Progenitor cell of endocrine pancreas (in vitro differentiated cells): ENCODE data around the gene ITIH3. TPM values are rescaled to one million over a fixed set of nuclear protein-coding genes. Genes with fewer than 3 reads are reported as not detected.

Experiments used
- DNase-seq: peaks from one replicate; pipeline ENCODE4 v3.0.0; 2021; ENCODE audit warnings: low spot score; ENCODE audit not compliant: unreplicated experiment
- H3K27ac Mint-ChIP-seq: 2 replicates; pipeline ENCODE4 v1.8.0; 2021; ENCODE audit warnings: mild to moderate bottlenecking, moderate library complexity, mixed read lengths
- H3K27me3 Mint-ChIP-seq: 2 replicates; pipeline ENCODE4 v1.8.0; 2021; ENCODE audit warnings: mixed read lengths
- H3K36me3 Mint-ChIP-seq: 2 replicates; pipeline ENCODE4 v1.8.0; 2022; ENCODE audit warnings: mixed read lengths; ENCODE audit not compliant: insufficient read depth
- H3K4me1 Mint-ChIP-seq: 2 replicates; pipeline ENCODE4 v1.8.0; 2021; ENCODE audit warnings: low read depth, mixed read lengths
- H3K4me3 Mint-ChIP-seq: 2 replicates; pipeline ENCODE4 v1.8.0; 2021; ENCODE audit warnings: low read depth, mild to moderate bottlenecking, moderate library complexity, mixed read lengths
- H3K9me3 Mint-ChIP-seq: 2 replicates; pipeline ENCODE4 v1.8.0; 2021; ENCODE audit warnings: low read depth, mixed read lengths
- total RNA-seq: library from RNA; stranded (reverse); gene quantifications from 2 replicates; pipeline ENCODE4 v1.2.1, GENCODE V29; 2021
- TF ChIP-seq, protein P1 (sequence below): fragments of 200-600 bp; sonication (generic); IDR thresholded peaks from one replicate; pipeline ENCODE4 v1.5.0; 2021; ENCODE audit warnings: antibody characterized with exemption, mild to moderate bottlenecking; ENCODE audit not compliant: unreplicated experiment

Gene ITIH3
- total RNA-seq, 1 donor from 2014 or later: 1.2 TPM

DNA sequence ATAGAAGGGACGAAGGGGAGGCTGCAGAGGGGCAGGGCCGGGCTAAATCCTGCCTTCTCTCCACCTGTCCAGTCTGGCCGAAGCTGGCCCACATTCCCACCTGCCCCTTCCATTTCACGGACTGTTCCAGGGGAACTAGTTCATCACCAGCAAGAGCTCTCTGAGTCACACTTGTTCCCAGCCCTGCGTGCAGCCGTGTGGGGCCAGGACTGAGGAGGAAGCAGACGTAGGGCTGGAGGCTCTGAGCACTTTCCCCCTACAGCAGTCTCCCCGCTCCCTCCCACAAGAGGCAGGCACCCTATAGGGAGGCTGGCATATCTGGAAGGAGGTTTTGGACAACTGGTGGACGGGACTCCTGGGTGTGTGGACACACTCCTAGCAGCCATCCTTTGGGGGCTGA is 32.8 kb downstream of the ITIH3 start:
- DNase-seq: no peak
- Mint-ChIP-seq H3K4me3 (no peak overlapping the region), H3K4me1 (peaks cover 9% of the 10 kb centered on the region), H3K27me3 (no peaks in the 10 kb centered on the region), H3K9me3 (no peaks in the 10 kb centered on the region), H3K27ac (peak overlapping the region; percentile 52), H3K36me3 (no peaks in the 10 kb centered on the region)
- TF ChIP-seq, protein P1, sequence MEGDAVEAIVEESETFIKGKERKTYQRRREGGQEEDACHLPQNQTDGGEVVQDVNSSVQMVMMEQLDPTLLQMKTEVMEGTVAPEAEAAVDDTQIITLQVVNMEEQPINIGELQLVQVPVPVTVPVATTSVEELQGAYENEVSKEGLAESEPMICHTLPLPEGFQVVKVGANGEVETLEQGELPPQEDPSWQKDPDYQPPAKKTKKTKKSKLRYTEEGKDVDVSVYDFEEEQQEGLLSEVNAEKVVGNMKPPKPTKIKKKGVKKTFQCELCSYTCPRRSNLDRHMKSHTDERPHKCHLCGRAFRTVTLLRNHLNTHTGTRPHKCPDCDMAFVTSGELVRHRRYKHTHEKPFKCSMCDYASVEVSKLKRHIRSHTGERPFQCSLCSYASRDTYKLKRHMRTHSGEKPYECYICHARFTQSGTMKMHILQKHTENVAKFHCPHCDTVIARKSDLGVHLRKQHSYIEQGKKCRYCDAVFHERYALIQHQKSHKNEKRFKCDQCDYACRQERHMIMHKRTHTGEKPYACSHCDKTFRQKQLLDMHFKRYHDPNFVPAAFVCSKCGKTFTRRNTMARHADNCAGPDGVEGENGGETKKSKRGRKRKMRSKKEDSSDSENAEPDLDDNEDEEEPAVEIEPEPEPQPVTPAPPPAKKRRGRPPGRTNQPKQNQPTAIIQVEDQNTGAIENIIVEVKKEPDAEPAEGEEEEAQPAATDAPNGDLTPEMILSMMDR: no peak

DNA sequence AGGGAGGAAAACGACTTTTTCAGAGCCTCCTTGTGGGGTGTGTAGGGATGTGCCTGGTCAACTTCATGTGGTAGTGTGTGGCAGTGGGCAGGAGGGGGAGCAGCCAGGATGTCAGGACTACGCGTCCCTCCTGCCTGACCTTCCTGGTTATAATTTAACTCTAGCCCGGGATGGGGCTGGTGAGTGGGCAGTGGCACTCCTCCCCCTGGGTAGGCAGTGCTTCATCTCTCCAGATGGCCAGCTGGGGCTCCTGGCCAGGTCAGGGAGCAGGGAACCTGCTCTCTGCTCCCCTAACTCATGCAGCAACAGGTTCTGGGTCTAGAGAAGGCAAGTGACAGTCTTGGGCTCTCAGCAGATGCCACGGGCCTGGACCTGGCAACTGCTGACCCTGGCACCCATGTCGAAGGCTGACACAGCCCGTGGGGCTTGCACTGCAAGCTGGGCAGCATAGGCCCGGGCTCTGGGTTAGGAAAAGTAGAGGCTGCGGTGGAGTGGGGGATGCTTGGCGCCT is 33.3 kb downstream of the ITIH3 start:
- H3K27ac Mint-ChIP-seq: peak overlapping the region; percentile 52
- peaks cover 9% of the 10 kb centered on the region for H3K4me1 Mint-ChIP-seq
- no peaks in the 10 kb centered on the region for H3K27me3 Mint-ChIP-seq
- no peak for DNase-seq
- H3K9me3 Mint-ChIP-seq: no peaks in the 10 kb centered on the region
- no peaks in the 10 kb centered on the region for H3K36me3 Mint-ChIP-seq
- H3K4me3 Mint-ChIP-seq: no peak overlapping the region
- TF ChIP-seq, protein P1: peak; percentile 36

DNA sequence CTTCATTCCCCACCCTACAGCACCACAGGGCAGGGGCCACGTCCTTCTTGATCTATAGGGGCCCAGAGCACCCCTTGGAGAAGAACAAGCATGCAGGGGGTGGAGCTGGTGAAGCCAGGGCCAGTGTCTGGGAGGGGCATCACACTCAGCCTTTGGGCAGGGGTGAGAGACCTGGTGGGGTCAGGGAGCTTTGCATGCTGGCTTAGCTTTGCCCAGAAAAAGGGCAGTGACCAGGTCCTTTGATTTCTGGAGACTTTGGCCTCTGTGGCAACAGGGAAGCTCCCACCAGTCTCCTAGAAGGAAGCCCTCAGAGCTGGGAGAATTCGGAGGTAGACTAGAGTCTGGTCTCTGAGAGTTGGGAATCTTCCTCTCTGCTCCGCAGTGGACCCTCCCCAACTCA is 34.9 kb downstream of the ITIH3 start:
- Mint-ChIP-seq H3K36me3 (no peaks in the 10 kb centered on the region), H3K4me1 (peaks cover 9% of the 10 kb centered on the region), H3K27me3 (no peaks in the 10 kb centered on the region), H3K27ac (no peak overlapping the region), H3K4me3 (no peak overlapping the region), H3K9me3 (no peaks in the 10 kb centered on the region)
- TF ChIP-seq, protein P1: no peak
- DNase-seq: no peak

DNA sequence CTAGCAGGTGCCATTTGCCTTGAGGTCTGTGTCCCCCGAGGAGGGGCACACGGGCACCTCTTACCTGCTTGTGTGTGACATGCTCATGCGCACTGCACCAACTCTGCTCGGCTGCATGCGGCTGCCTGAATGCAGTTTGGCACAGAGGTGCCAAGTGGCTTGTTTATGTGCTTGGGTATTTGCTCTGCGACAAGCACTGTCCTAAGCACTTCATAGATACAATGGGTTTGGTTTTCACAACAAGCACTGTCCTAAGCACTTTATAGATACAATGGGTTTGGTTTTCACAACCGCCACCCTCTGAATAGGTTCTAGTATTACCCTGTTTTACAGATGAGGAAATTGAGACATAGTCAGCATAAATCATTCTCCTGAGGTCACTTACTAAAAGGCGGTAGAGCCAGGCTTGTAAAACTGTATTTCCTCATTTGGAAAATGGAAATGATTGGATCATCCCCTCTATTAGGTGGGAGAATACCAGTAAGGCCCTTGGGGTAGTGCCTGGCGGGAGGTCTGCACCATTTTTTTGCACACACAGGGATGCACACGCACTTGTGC is 35.4 kb downstream of the ITIH3 start:
- H3K9me3 Mint-ChIP-seq: no peaks in the 10 kb centered on the region
- H3K27ac Mint-ChIP-seq: no peak overlapping the region
- H3K4me1 Mint-ChIP-seq: peaks cover 10% of the 10 kb centered on the region
- DNase-seq: no peak
- no peaks in the 10 kb centered on the region for H3K36me3 Mint-ChIP-seq
- TF ChIP-seq, protein P1: no peak
- H3K4me3 Mint-ChIP-seq: no peak overlapping the region
- H3K27me3 Mint-ChIP-seq: no peaks in the 10 kb centered on the region

DNA sequence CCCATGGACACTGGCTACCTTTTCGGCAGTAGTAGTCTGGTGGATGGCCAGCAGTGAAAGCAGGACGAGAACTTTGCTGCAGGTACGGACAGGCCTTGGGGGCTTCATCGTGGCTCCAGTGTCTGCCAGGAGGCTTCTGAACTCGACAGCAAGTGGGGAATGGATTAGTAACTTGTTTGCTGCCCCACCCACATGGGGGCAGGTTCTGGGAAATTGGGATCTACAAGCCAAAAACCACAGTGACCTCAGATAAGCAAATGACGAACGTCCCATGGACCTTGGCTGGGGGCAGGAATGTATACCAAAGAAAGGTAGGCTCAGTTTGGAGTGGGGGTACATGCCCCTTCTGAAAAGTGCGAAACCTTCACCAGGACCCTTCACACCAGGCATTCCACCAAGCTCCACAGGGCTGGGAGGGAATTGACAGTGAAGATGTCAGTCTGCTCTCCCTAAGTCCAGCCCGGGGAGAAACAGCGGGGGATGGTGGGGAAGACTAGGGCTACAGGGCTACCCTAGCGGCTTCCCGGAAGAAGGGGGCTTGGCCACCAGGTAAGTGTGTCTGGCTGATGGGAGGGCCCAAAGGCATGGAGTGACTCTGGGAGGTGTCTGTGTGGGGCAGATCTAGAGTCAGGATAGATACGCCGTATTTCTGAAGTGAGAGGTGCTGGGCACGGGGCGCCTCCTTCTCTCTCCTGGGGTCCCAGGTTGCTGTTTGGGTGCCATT is 36.1 kb downstream of the ITIH3 start, which contains the start of gene ITIH4:
Gene ITIH4 (minus strand): TSS at position 138 of the 724 bp plus-strand sequence. CDS start 30 bp downstream, at position 108.
- Mint-ChIP-seq H3K4me3 (no peak within 1 kb of the TSS), H3K4me1 (peaks cover 14% of the 10 kb centered on the region), H3K27me3 (no peaks in the 10 kb centered on the region), H3K9me3 (no peaks in the 10 kb centered on the region), H3K36me3 (no peaks in the 10 kb centered on the region), H3K27ac (no peak within 1 kb of the TSS)
- TF ChIP-seq, protein P1: no peak
- no peak for DNase-seq
